ENCODE measurements around the gene DLGAP1.

- TF ChIP-seq EZH2 (IDR thresholded peaks at IDR 0.05; ENCODE audit: insufficient read depth, poor library complexity, severe bottlenecking) (no peak), EZH2phosphoT487 (IDR thresholded peaks at IDR 0.05; ENCODE audit: insufficient read depth, low read depth) (no peak)
Measured at GRCh38 chr18:3722649-3723433, 732.3 kb downstream of the DLGAP1 start.
